ENCODE data around the gene SATB2. TPM values are rescaled to one million over a fixed set of nuclear protein-coding genes. Genes with fewer than 3 reads are reported as not detected.
A peak's percentile ranks its signal among the peaks of the same experiment; 100 is the strongest.

SATB2 gene
- total RNA-seq, 1 donor = 12.7 TPM

DNA sequence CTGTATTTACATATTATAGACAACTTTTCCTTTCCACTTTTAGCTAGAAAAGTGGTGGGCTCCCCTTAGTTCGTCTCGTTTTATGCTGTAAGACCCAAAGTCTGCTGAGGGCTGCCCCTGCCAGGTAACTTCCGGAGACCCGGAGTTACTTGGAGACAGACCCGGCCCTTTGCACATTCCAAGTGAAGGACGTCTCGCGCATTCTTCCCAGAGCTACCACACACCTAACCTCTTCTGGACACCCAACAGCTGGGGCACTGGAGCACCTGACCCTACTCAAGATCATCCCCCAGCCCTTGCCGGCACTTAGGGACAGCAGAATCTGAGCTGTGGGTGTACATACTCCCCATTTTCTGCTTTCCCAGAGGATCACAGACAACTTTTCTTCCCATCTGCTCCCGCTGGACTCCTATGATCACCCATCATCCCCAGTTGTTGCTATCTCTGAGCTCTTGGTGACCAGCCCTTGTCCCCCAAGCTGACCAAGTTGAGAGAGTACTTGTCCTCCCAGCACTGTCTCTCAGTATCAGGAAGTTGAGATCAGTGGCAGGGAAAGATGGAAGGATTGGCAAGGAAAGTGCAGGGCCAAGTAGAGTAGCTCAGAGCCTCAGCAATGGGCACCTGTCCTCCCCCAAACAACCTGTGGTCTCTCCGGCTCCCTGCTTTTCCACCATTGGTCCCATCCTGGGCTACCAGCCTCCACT, 8.4 kb upstream of the SATB2 start:
- DNase-seq (ENCODE audit: low read depth) = no peak
- no peak overlapping the region for H3K4me3 ChIP-seq (ENCODE audit: low read depth, low read length)
- no peak for TF ChIP-seq CTCF (IDR thresholded peaks at IDR 0.05; ENCODE audit: insufficient read depth, low read length)

- TF ChIP-seq CTCF (IDR thresholded peaks at IDR 0.05; ENCODE audit: insufficient read depth, low read length) = no peak
- no peak for DNase-seq (ENCODE audit: low read depth)
- no peak overlapping the region for H3K4me3 ChIP-seq (ENCODE audit: low read depth, low read length)
Observed at GRCh38 chr2:199465390-199465789, 7.7 kb upstream of the SATB2 start.

GRCh38 chr2:199464606-199465352, 7.0 kb upstream of the SATB2 start:
- TF ChIP-seq CTCF (IDR thresholded peaks at IDR 0.05; ENCODE audit: insufficient read depth, low read length) = no peak
- DNase-seq (ENCODE audit: low read depth) = no peak

DNA sequence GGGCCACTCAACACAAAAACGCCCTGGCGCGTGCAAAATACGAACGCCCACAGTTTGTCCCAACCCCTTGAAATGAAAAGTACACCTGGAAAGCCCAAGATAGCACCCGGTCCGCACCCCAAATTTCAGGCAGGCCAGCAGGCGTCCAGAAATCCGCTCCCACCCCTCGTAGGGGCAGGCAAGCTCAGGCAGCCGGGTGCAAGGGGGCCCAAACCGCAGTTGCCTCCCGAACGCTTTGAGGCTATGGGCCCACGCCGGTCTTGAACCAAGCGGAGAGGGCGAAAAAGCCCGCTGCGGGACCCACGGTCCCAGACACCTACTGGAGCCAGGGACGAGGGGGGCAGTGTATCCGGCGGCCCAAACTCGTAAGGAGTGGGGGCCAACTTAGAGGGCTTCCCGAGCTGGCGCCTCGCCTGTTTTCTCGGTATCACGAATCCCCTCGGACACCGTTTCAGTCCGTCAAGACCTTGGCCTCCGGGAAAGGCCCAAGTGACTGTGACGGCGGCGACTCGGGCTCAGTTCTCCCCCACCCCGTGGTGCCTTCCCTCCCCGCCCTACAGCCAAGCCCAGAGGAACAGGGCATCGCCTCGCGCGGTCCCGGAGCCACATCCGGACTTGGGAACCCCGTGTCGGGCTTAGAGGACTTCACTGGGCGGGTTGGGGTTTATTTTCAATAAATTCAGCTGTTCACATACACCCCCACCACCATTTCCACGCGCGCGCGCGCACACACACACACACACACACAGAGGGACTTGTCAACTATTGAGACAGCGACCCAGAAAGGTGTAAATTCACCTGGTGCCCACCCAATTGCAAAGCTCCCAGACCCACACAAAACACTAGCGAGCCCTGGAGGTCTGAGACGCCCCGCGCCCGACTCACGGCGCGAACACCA, 6.2 kb upstream of the SATB2 start:
- DNase-seq (ENCODE audit: low read depth) = no peak
- no peak for TF ChIP-seq CTCF (IDR thresholded peaks at IDR 0.05; ENCODE audit: insufficient read depth, low read length)
- H3K4me3 ChIP-seq (ENCODE audit: low read depth, low read length) = peak overlapping the region; percentile 71

More at GRCh38 chr2:199464606-199465352, 7.0 kb upstream of the SATB2 start:
- no peak overlapping the region for H3K4me3 ChIP-seq (ENCODE audit: low read depth, low read length)

- TF ChIP-seq CTCF (IDR thresholded peaks at IDR 0.05; ENCODE audit: insufficient read depth, low read length) = peak; percentile 76
- peak; percentile 62 for DNase-seq (ENCODE audit: low read depth)
- peak overlapping the region; percentile 71 for H3K4me3 ChIP-seq (ENCODE audit: low read depth, low read length)
Observed at GRCh38 chr2:199462956-199463692, 5.4 kb upstream of the SATB2 start.

All from fibroblast of the aortic adventitia (primary cell).